ENCODE data around the gene EHD4. TPM values are rescaled to one million over a fixed set of nuclear protein-coding genes. Genes with fewer than 3 reads are reported as not detected.

The EHD4 gene
- total RNA-seq, 1 experiment from 2014 or later, result 22.0 TPM

DNA sequence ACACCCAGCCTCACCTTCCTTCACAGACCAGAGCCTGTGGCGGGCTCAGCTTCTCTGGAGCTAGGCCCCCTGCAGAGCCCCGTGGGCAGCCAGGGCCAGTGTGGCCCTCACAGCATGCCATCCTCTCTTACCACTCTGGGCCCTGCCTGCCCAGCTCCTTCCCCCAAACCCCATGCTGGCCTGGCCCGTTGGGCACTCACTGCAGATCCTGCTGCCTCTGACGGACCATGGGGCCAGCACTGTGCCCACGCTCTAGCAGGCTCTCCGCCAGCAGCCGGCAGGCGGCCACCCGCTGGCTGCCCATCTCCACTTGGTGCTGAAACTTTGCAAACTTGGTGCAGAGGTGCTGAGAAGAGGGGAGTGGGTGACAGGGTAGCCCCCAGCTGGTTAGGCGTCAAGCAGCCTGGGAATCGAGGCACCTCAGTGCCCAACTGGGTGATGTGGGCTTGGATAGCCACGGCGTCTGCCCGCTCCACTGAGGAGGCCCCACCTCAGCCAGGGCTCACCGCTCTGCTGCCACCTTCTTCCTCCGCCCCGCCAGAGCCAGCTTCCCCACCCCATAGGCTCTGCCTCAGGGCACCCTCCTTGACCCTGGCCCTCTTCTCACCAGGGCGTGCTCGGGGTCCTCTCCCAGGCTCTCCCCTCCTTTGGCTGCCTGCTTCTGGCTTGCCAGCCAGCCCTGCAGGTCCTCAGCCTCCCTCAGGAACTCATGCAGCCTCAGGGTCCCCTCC lies 101.0 kb downstream of the EHD4 start:
- H3K4me3 ChIP-seq (ENCODE audit: insufficient read depth, low read depth, low read length), result no peak overlapping the region

DNA sequence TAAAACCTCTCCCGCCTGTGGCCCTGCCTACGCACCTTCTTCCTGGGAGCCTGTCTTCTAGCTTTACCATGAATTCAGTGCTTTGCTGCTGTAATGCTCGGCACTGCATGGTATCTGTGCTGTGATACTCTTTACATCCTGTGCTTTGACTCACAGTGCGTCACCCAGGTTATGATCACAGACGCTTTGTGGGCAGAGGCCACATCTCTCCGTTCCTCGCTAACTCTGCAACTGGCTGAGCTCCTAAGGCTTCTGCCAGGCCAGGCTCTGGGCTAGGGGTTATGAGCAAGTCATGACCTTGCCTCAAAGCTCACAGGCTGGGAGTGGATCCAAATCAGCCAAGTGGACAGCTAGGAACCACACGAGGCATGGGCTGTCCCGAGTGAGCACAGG lies 101.7 kb downstream of the EHD4 start:
- DNase-seq, result no peak
- no peak overlapping the region for H3K4me3 ChIP-seq (ENCODE audit: insufficient read depth, low read depth, low read length)
- no peaks in the 10 kb centered on the region for H3K27me3 ChIP-seq (ENCODE audit: control insufficient read depth, insufficient read depth, low read length)
- H3K36me3 ChIP-seq (replicated peaks; ENCODE audit: control insufficient read depth, insufficient read depth, low read length), result no peaks in the 10 kb centered on the region

More for the DNA sequence above, 101.0 kb downstream of the EHD4 start:
- DNase-seq, result no peak
- Histone ChIP-seq H3K27me3 (ENCODE audit: control insufficient read depth, insufficient read depth, low read length) (no peaks in the 10 kb centered on the region), H3K36me3 (replicated peaks; ENCODE audit: control insufficient read depth, insufficient read depth, low read length) (no peaks in the 10 kb centered on the region)

- no peak overlapping the region for H3K4me3 ChIP-seq (ENCODE audit: insufficient read depth, low read depth, low read length)
- no peaks in the 10 kb centered on the region for H3K27me3 ChIP-seq (ENCODE audit: control insufficient read depth, insufficient read depth, low read length)
- DNase-seq, result no peak
- no peaks in the 10 kb centered on the region for H3K36me3 ChIP-seq (replicated peaks; ENCODE audit: control insufficient read depth, insufficient read depth, low read length)
Observed at GRCh38 chr15:41869770-41870688, 102.3 kb downstream of the EHD4 start.

DNA sequence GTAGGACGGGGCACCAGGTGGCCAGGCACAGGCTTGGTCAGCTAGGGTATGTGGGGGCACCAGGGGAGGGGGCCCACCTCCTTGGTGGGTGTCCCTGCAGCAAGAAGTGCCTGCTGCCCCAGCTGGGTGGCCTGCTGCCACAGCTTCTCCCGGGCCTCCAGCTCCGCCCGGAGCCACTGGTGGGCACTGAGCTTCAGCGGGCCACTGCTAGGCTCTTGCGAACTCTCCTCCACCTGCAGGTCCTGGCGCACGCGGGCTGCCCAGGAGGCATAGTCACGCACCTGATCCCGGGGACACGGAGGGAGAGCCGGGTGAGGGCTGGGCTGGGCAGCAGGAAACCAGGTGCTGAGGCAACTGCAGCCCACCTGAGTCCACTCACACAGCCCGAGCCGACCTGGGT lies 104.0 kb downstream of the EHD4 start:
- Histone ChIP-seq H3K4me3 (ENCODE audit: insufficient read depth, low read depth, low read length) (no peak overlapping the region), H3K27me3 (ENCODE audit: control insufficient read depth, insufficient read depth, low read length) (no peaks in the 10 kb centered on the region), H3K36me3 (replicated peaks; ENCODE audit: control insufficient read depth, insufficient read depth, low read length) (no peaks in the 10 kb centered on the region)
- no peak for DNase-seq

DNA sequence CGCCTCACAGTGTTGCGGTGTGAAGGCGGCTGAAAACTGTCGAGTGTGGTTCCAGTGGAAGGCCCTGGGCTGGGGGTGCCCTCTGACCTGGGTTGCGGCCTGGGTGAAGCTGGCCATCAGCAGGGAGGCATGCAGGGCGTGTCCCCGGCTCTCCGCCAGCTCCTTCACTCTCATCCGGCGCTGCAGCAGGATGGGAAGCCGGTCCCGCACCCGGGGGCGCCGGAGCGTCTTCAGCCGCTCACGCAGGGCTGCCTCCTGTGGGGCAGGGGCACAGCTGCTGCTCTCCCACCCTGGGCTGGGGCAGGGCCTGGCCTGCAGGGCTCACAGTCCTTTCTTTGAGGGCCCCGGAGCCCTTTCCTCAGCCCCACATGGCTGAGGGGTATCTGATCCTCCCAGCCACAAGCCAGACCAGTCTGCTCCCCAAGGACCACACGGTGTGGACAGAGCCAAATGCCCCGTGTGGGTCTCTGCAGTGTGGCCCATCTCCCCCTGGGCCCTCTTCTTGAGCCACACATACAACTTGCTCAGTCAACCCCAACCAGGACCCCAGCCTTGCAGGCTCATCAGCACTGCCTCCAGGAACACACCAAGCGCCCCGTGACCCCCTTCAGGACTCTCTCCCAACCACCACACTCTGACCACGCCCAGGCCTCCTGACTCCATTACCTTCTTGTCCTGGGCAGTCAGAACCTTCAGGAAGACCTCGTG lies 105.3 kb downstream of the EHD4 start:
- Histone ChIP-seq H3K36me3 (replicated peaks; ENCODE audit: control insufficient read depth, insufficient read depth, low read length) (no peaks in the 10 kb centered on the region), H3K27me3 (ENCODE audit: control insufficient read depth, insufficient read depth, low read length) (no peaks in the 10 kb centered on the region), H3K4me3 (ENCODE audit: insufficient read depth, low read depth, low read length) (no peak overlapping the region)
- no peak for DNase-seq

DNA sequence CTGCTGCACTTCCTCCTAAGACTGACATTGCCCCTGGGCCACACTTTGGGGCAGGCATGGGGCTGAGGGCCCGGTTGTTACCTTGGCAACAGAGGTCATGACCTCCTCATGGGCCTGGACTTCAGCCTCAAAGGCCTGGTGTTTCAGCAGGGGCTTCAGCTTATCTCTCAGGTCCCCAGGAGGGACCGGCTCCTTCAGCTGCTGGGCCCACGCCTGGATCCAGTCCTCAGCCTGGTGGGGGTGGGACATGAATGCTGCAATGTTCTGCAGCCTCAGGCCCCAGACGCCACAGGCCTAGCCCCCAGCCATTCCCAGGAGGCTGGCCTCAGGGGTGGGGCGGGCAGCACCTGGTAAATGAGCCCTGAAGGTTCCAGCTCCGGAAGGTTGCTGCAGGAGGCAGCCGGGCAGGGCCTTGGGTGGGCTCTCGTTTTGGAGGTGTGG lies 106.1 kb downstream of the EHD4 start:
- no peaks in the 10 kb centered on the region for H3K36me3 ChIP-seq (replicated peaks; ENCODE audit: control insufficient read depth, insufficient read depth, low read length)
- H3K4me3 ChIP-seq (ENCODE audit: insufficient read depth, low read depth, low read length), result no peak overlapping the region
- H3K27me3 ChIP-seq (ENCODE audit: control insufficient read depth, insufficient read depth, low read length), result no peaks in the 10 kb centered on the region
- peak; percentile 79 for DNase-seq

GRCh38 chr15:41865490-41866055 lies 106.8 kb downstream of the EHD4 start:
- Histone ChIP-seq H3K36me3 (replicated peaks; ENCODE audit: control insufficient read depth, insufficient read depth, low read length) (no peaks in the 10 kb centered on the region), H3K4me3 (ENCODE audit: insufficient read depth, low read depth, low read length) (no peak overlapping the region), H3K27me3 (ENCODE audit: control insufficient read depth, insufficient read depth, low read length) (no peaks in the 10 kb centered on the region)
- no peak for DNase-seq

DNA sequence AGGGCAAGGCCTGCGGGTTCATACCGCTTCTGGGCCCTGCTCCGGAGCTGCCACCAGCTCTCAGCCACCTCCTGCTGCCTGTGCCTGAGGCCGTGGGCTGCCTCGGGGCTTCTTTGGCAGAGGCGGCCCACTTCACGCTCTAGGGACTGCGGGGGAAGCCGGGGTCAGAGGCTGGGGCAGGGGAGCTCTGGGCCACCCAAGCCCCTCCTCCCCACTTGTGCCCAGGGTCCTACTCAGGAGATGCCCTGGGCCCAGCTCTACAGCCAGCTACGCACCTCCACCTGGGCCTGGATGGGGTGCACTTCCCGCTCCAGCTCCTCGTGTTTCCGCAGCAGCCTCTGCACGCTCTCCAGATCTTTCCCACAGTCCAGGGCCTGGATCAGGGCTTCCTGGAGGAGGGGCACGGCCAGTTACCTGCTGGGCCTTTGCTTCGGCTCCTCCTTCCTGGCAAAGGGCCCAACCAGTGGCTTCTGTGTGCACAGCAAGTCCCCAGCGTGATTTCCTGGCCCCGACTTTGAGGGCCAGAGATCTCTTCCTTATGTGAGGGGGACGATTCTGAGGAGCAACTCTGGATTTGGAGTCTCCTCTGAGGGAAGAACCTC lies 109.7 kb downstream of the EHD4 start:
- no peaks in the 10 kb centered on the region for H3K27me3 ChIP-seq (ENCODE audit: control insufficient read depth, insufficient read depth, low read length)
- DNase-seq, result peak; percentile 88

GRCh38 chr15:41861736-41862356 lies 110.5 kb downstream of the EHD4 start:
- Histone ChIP-seq H3K36me3 (replicated peaks; ENCODE audit: control insufficient read depth, insufficient read depth, low read length) (no peaks in the 10 kb centered on the region), H3K27me3 (ENCODE audit: control insufficient read depth, insufficient read depth, low read length) (no peaks in the 10 kb centered on the region), H3K4me3 (ENCODE audit: insufficient read depth, low read depth, low read length) (no peak overlapping the region)
- no peak for DNase-seq

More for the DNA sequence above, 109.7 kb downstream of the EHD4 start:
- Histone ChIP-seq H3K4me3 (ENCODE audit: insufficient read depth, low read depth, low read length) (no peak overlapping the region), H3K36me3 (replicated peaks; ENCODE audit: control insufficient read depth, insufficient read depth, low read length) (no peaks in the 10 kb centered on the region)

DNA sequence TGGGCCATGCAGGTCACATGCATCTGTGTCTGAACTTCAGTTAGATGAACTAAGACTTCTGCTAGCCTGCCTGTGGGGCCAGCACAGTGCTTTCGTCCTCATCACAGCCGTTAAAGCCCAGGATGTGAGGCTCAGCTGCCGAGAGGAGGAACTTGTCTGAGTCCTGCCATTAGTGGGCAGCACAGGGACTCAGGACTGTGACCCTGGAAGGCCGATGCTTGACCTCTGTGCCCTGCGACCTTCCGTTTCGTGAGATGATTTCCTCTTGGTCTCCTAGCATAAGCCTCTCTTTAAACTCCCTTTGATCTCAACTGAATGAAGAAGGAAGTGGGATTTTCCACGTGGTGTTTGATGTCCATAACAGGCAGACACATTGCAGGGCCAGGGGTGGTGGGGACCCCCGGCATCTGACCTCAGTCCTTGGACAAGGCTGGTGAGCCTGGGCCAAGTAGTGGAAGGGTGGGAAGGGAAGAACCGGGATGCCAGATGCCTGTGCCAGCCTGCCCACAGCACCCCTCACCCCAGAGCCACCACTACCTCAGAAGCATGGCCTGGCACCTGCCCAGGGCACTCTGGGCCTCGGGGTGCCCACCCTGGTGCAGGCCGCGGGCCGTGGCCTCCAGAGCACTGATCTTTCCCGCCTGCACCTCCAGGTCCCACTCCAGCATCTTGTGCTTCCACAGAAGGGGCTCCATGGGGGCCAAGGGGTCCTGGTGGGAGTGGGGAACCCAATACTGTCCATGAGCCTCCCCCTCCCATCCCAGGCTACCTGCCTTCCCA lies 112.1 kb downstream of the EHD4 start:
- Histone ChIP-seq H3K4me3 (ENCODE audit: insufficient read depth, low read depth, low read length) (no peak overlapping the region), H3K36me3 (replicated peaks; ENCODE audit: control insufficient read depth, insufficient read depth, low read length) (no peaks in the 10 kb centered on the region), H3K27me3 (ENCODE audit: control insufficient read depth, insufficient read depth, low read length) (no peaks in the 10 kb centered on the region)
- DNase-seq, result no peak

DNA sequence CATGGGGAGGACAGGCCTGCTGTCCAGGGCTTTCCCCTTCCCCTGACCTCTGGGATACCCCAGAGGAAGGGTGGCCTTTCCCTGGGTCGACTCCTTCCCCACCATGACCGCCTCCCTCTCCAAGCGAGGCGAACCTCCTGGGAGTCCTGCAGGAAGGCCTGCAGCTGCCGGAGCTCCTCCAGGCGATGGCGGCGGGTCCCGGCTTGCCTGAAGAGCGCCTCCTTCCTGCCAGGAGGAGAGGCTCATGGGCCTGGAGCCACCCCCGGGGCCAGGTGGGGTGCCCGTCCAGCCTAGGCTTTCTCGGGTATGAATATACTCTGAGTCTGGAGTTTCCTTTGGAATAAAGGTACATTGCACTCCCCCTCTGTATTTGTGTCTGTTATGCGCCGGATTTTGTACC lies 113.6 kb downstream of the EHD4 start:
- no peaks in the 10 kb centered on the region for H3K36me3 ChIP-seq (replicated peaks; ENCODE audit: control insufficient read depth, insufficient read depth, low read length)
- H3K4me3 ChIP-seq (ENCODE audit: insufficient read depth, low read depth, low read length), result no peak overlapping the region
- no peaks in the 10 kb centered on the region for H3K27me3 ChIP-seq (ENCODE audit: control insufficient read depth, insufficient read depth, low read length)
- peak; percentile 83 for DNase-seq

GRCh38 chr15:41857316-41857715 lies 115.0 kb downstream of the EHD4 start:
- Histone ChIP-seq H3K27me3 (ENCODE audit: control insufficient read depth, insufficient read depth, low read length) (no peaks in the 10 kb centered on the region), H3K36me3 (replicated peaks; ENCODE audit: control insufficient read depth, insufficient read depth, low read length) (no peaks in the 10 kb centered on the region), H3K4me3 (ENCODE audit: insufficient read depth, low read depth, low read length) (no peak overlapping the region)
- no peak for DNase-seq

DNA sequence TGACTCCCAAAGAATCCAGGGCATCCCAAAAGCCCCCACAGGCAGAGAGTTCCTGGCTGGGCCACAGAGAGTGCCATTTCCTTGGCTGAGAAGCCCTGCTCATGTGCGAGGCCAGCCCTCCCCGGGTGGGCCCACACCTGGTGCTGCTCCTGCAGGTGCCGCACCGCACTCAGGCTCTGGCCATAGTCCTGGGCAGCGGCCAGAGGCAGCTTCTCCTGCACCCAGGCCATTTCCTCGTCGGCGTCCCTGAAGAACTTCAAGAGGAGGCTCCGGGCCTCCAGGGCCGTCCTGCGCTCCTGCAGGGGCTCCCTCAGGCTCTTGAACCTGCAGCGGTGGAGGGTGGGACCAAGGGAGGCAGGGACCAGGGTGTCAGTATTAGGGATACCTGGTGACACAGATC lies 115.6 kb downstream of the EHD4 start:
- no peak overlapping the region for H3K4me3 ChIP-seq (ENCODE audit: insufficient read depth, low read depth, low read length)
- no peaks in the 10 kb centered on the region for H3K36me3 ChIP-seq (replicated peaks; ENCODE audit: control insufficient read depth, insufficient read depth, low read length)
- H3K27me3 ChIP-seq (ENCODE audit: control insufficient read depth, insufficient read depth, low read length), result no peaks in the 10 kb centered on the region
- DNase-seq, result no peak

Measured in H7 (cell line).